NCI-H2081 treated with DMSO at 0.1 percent for 48 hours (cell line): ENCODE data around the gene OR6C68.
"Not testable (repeated sequence)": the region's sequence is repeated elsewhere in the genome, so short reads cannot be mapped to it uniquely, and the experiment has no call there.

Experiments
- DNase-seq: peaks from one replicate; lab custom pipeline; 2025; lab: John Stamatoyannopoulos, UW

Gene OR6C68

GRCh38 chr12:55492078-55492477, at the start of gene OR6C68:
Gene OR6C68, plus strand, starts transcription at chr12:55492378. Its CDS starts 0 bp downstream, at chr12:55492378.
- DNase-seq = no peak

- DNase-seq = no peak
Observed at GRCh38 chr12:55443776-55444175, 48.4 kb upstream of the OR6C68 start, which contains the start of gene OR6C2. Gene OR6C2, plus strand, starts transcription at chr12:55444076. Its CDS starts 8,138 bp downstream, at chr12:55452214.

GRCh38 chr12:55445357-55445756, 46.8 kb upstream of the OR6C68 start:
- no peak for DNase-seq

GRCh38 chr12:55446326-55446725, 45.9 kb upstream of the OR6C68 start:
- no peak for DNase-seq

- no peak for DNase-seq
Observed at GRCh38 chr12:55448825-55449224, 43.4 kb upstream of the OR6C68 start.

GRCh38 chr12:55464926-55465325, 27.3 kb upstream of the OR6C68 start:
- not testable (repeated sequence) for DNase-seq

- DNase-seq = no peak
Observed at GRCh38 chr12:55467836-55468235, 24.3 kb upstream of the OR6C68 start.

GRCh38 chr12:55469291-55469690, 22.9 kb upstream of the OR6C68 start:
- no peak for DNase-seq

- DNase-seq = no peak
Observed at GRCh38 chr12:55470088-55470829, 21.9 kb upstream of the OR6C68 start, which contains the start of gene OR6C70. Gene OR6C70, minus strand, starts transcription at chr12:55470138. Its CDS starts 0 bp downstream, at chr12:55470138.

GRCh38 chr12:55472264-55472663, 19.9 kb upstream of the OR6C68 start:
- no peak for DNase-seq

- DNase-seq = not testable (repeated sequence)
Observed at GRCh38 chr12:55479136-55479535, 13.0 kb upstream of the OR6C68 start.

GRCh38 chr12:55484284-55484683, 7.9 kb upstream of the OR6C68 start:
- not testable (repeated sequence) for DNase-seq

GRCh38 chr12:55495490-55495889, 3.3 kb downstream of the OR6C68 start:
- no peak for DNase-seq

- DNase-seq = no peak
Observed at GRCh38 chr12:55499231-55499630, 7.1 kb downstream of the OR6C68 start.

- DNase-seq = no peak
Observed at GRCh38 chr12:55499810-55500252, 7.7 kb downstream of the OR6C68 start.

GRCh38 chr12:55501601-55502000, 9.4 kb downstream of the OR6C68 start:
- no peak for DNase-seq

GRCh38 chr12:55515696-55516095, 23.5 kb downstream of the OR6C68 start:
- DNase-seq = no peak

- DNase-seq = no peak
Observed at GRCh38 chr12:55516391-55516790, 24.2 kb downstream of the OR6C68 start.
